ENCODE data around the gene TAPT1. TPM values are rescaled to one million over a fixed set of nuclear protein-coding genes. Genes with fewer than 3 reads are reported as not detected.

The TAPT1 gene
- polyA plus RNA-seq, 1 of the 3 experiments (the other 2 are of a cell fraction): 6.2 TPM

GRCh38 chr4:16154451-16154850 is 71.8 kb downstream of the TAPT1 start:
- no peak for TF ChIP-seq ELF1 (IDR thresholded peaks at IDR 0.05)
- no peak for TF ChIP-seq CHD2 (IDR thresholded peaks at IDR 0.05; ENCODE audit: low read length, partially characterized antibody)
- no peak for TF ChIP-seq RAD21 (IDR thresholded peaks at IDR 0.05; ENCODE audit: low read length)
- TF ChIP-seq IRF3 (IDR thresholded peaks at IDR 0.05; ENCODE audit: low read depth, low read length): no peak
- TF ChIP-seq NFIC (IDR thresholded peaks at IDR 0.05; ENCODE audit: borderline replicate concordance): no peak
- no peak for TF ChIP-seq SIN3A (IDR thresholded peaks at IDR 0.05; ENCODE audit: borderline replicate concordance, low read depth, low read length)
- no peak for TF ChIP-seq MEF2A (IDR thresholded peaks at IDR 0.05; ENCODE audit: borderline replicate concordance, low read depth)
- TF ChIP-seq CTCF (IDR thresholded peaks at IDR 0.05): no peak
- no peak for TF ChIP-seq USF2 (IDR thresholded peaks at IDR 0.05; ENCODE audit: borderline replicate concordance, low read depth, low read length)
- TF ChIP-seq NRF1 (IDR thresholded peaks at IDR 0.05; ENCODE audit: low read depth, low read length): no peak
- TF ChIP-seq PBX3 (IDR thresholded peaks at IDR 0.05): no peak
- TF ChIP-seq TCF12 (IDR thresholded peaks at IDR 0.05): no peak
- no peak for TF ChIP-seq USF1 (IDR thresholded peaks at IDR 0.05; ENCODE audit: borderline replicate concordance, low read depth)
- TF ChIP-seq RXRA (IDR thresholded peaks at IDR 0.05; ENCODE audit: borderline replicate concordance, low read depth): no peak
- 92% methylated on average over 3 of the region's 3 CpGs for WGBS (ENCODE audit: low lambda C conversion rate)
- Histone ChIP-seq H3K27me3 (ENCODE audit: insufficient read depth) (no peaks in the 10 kb centered on the region), H3K9me3 (no peaks in the 10 kb centered on the region), H3K27ac (ENCODE audit: low read depth in 2 of 2, low read length in 1 of 2) (no peak overlapping the region), H3K79me2 (ENCODE audit: insufficient read depth) (no peaks in the 10 kb centered on the region), H3K36me3 (replicated peaks in 1 of 2; ENCODE audit: control insufficient read depth in 1 of 2, insufficient read depth in 2 of 2, low read length in 1 of 2) (no peaks in the 10 kb centered on the region), H3K4me3 (ENCODE audit: low read depth in 2 of 2, low read length in 1 of 2) (no peak overlapping the region), H2AFZ (ENCODE audit: low read depth) (no peak overlapping the region), H3K4me2 (no peak overlapping the region), H3K9ac (no peak overlapping the region), H3K9me2 (no peaks in the 10 kb centered on the region), H4K20me1 (ENCODE audit: insufficient read depth) (no peaks in the 10 kb centered on the region), H3F3A (replicated peaks; ENCODE audit: insufficient read depth) (no peaks in the 10 kb centered on the region), H3K4me1 (ENCODE audit: control insufficient read depth in 1 of 2, insufficient read depth in 2 of 2, low read depth in 1 of 2, low read length in 1 of 2) (peaks cover 0 to 21% of the 10 kb centered on the region in 2 experiments; a peak in 2 of 4 replicates)
- ChIA-PET POLR2A (no interaction called here), CTCF (interaction anchor here (1.9 kb wide), 1 partner anchor 20 kb away, joined by 6 read pairs; no protein-coding TSS in a partner anchor)
- DNase-seq: no peak
